GM18951 (cell line): ENCODE measurements around the gene CAMK1D.
A peak's percentile ranks its signal among the peaks of the same experiment; 100 is the strongest.

ENCODE experiments used
- POLR2A ChIP-seq: IDR thresholded peaks from 4 replicates; pipeline ENCODE4 v1.6.1; 2011; ENCODE audit warnings: mild to moderate bottlenecking; ENCODE audit not compliant: insufficient read length, insufficient read depth; ENCODE audit errors: extremely low read depth
- in situ Hi-C: fragments of 300-500 bp; cut with MboI; formaldehyde crosslinking; loops from one replicate; pipeline ENCODE4 v1.12.0; 2022; ENCODE audit warnings: low sequenced_read_pairs, mixed read lengths, inconsistent platforms; ENCODE audit not compliant: unreplicated experiment

The CAMK1D gene

DNA sequence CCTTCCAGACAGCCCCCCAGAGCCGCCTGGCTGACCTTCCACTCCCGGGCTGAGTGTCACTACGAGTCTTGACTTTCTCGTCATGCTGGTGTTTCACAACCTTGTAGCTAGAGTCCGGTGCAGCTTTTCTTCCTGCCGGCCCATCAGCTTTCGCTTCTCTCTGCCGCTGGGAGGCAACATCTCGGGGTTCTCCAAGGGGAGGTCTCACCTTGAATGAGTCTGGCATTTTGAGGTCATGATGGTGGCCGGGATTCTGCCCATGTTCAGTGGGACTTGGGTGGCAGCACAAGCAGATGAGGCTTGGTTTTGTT lies 285.2 kb downstream of the CAMK1D start:
- in situ Hi-C loops = no loop called here
- no peak for TF ChIP-seq POLR2A

DNA sequence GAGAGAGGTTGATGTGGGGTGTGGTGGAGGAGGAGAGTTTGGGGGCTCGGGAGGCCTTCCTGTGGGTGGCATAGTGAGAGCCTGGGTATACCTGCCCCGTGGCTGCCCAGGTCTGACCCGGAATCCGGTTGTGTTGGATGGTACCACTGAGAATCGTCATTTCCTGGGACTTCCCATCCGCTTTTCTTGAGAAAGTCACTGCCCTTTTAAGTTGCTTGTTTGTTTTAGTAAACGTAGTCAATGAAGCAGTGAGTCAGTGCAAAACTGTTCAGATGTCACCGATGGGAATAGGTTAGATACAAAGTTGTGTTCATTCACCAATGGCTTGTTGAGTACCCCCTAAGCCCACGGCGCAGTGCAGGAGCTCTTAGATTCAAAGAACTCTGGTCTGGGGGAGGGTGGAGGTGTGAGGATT lies 285.8 kb downstream of the CAMK1D start:
- peak; percentile 22 for TF ChIP-seq POLR2A
- in situ Hi-C loops = no loop called here

DNA sequence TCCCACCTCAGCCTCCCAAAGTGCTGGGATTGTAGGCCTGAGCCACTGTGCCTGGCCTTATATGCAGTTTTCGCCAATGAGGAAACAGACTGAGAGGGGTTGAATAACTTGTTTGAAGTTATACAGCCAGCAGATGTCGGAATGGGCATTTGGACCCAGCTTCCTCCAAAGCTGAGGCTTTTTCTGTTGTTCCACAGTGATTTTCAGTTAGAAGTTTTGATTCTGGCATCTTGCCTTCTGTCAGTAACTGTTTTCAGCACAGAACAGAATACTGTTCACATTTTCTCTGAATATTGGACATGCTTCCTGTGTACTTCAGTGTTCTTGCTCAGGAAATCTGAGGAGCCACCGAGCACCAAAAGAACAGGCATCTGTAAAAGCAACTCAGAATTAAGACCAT lies 287.2 kb downstream of the CAMK1D start:
- no peak for TF ChIP-seq POLR2A
- in situ Hi-C loops = no loop called here

DNA sequence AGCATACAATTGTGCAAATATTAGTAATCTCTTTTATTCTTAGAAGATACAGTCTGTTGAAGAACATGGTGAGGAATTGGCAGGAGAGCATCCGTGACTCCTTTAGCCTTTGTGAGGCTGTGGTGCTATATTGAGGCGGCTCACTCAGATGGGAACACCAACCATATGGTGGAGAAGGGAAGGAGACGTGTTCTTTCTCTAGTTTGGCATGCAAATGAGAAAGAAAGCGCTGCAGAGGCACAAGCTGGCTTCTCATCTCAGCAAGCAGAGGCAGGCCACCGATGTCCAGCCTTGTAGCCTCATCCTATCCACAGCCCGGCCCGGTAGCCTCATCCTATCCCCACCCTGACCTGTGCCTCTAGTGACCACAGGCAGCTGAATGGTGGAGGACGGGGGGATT lies 288.3 kb downstream of the CAMK1D start:
- in situ Hi-C loops = no loop called here
- no peak for TF ChIP-seq POLR2A

DNA sequence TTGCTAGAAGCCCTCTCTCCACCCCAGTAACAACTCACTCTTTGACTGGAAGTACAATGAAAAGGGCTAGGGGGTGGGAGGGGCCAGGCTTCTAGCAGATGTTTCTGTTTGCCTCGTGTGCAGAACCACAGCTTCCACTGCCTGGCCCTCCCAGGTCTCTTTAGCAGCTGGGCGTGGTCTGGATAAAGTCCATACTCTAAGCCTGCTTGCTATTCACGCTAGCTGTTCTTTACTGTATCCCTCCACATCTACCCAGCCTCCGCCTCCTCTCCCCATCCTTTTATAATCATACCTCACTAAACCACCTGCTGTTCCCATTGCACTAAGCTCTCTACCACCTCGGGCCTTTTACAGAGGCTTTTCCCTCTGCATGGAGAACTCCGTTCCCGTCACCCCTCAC lies 288.8 kb downstream of the CAMK1D start:
- in situ Hi-C loops = no loop called here
- no peak for TF ChIP-seq POLR2A

DNA sequence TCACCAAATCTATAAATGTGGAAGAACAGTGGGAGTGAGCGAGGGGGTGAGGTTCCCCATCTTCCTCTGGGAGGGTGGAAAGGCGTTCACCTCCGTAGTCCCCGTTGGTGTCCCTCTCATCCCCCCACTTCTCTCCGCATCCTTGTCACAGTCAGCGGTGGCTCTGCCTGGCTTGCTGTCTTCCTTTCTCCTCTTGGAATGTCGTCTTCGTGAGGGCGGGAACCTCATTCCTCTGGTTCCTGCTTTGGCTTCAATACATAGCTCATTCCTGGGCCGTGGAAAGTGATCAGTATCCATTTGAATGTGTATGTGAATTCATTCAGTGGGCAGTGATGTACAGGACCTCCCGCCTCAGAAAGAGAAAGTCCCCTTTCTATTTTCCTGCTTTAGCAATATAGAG lies 289.4 kb downstream of the CAMK1D start:
- no peak for TF ChIP-seq POLR2A
- in situ Hi-C loops = no loop called here

DNA sequence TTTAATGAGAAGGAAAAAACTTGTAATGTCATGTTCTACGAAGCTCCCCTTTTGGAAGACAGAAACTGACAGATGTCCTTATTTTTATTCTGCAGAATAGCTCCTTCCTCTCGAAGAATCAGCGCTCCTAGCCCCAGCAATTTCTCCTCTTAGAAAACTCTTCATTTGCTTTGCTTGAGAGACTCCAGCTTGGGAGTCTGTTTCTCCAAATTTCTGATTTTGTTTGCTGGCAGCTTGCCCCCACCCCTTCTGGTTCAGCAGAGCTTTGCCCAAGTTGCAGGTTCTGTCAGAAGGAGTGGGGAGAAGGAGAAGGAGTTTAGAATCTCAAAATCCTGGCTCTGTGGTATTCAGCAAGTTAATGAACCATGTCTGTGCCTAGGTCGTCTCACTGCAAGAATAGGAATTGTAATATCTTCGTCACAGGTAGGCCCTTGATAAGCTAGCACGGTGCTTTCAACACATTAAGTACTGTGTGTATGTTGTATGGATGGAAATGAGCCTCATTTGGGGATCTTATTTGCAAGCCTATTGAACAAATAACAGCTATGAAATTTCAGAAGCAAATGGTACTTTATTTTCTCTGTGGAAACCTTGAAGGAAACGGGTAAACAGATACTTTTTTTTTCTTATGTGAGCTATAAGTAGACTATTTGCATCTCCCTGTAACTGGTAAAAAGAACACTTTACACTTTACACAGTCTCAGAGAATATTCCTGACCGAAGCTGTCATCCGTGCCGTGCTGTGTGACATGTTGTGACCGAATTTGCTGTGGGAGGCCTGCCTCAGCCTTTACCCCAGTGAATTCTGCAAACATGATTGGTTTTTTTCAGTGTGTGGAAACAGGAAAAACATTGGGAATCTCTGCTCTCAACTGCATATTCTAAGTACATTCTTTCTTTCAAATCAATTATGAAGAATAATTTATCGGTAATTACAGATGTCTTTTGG lies 290.9 kb downstream of the CAMK1D start:
- no peak for TF ChIP-seq POLR2A
- in situ Hi-C loops = no loop called here

DNA sequence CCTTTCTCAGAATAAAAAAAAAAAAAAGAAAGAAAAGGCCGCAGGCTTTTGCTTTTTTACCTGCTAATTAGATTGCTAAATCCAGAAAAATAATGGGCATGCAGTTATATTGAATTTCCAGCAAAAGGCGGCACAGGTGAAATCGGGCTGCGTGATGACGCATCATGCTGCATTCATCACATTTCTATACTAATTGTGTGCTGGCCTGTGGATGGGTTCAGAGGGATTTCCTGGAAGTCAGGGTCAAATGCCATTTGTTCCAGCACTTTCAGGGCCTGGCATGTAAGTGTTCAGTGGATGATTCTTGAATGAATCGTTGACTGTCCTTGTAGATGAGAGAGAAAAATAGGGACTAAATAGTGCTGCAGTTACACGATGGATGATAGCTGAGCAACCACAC lies 292.7 kb downstream of the CAMK1D start:
- in situ Hi-C loops = no loop called here
- no peak for TF ChIP-seq POLR2A

DNA sequence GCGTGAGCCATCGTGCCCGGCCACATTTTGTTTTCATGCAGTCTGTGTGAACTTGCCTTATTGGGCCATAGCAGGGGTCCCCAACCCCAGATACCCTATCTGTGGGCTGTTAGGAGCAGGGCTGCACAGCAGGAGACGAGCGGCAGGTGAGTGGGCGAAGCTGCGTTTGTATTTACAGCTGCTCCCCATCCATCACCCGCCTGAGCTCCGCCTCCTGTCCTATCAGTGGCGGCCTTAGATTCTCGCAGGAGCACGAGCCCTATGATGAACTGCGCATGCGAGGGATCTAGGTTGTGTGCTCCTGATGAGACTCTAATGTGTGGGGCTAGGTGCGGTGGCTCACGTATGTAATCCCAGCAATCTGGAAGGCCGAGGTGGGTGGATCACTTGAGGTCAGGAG lies 293.9 kb downstream of the CAMK1D start:
- in situ Hi-C loops = no loop called here
- TF ChIP-seq POLR2A = no peak

DNA sequence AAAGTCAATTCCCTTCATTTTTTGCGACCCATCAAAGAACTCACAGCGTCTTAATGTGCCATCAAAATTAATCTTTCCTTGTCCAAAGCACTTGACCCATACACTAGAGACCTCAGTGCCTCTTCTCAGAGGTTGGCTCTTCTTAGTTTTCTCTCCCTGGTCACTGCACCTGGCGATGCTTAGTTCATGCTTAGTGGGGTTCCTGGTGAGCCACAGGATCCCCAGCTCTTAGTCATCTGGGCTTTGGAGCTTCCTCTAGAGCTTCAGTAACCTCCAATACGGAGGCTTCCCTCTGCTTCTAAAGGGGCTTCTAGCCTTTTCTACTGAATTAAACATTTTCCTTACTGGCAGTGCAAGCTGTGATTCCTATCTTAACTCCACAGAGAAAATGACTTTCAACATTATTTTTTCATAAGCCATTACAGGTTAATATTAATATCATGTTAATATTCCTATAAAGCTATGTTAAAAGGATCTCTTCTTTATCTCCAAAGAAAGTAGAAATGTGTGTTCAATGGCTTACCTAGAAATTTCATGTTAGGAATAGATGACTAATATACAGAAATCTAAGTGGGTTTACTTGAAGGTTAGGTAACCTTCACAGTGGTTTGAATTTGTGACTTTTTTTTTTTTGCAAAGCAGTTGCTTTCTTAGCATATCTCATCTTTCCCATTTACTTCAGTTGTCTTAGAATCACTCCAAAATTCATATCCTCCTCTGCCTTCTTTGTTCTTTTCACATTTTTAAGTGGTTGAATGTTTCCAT lies 295.2 kb downstream of the CAMK1D start:
- no peak for TF ChIP-seq POLR2A
- in situ Hi-C loops = no loop called here

DNA sequence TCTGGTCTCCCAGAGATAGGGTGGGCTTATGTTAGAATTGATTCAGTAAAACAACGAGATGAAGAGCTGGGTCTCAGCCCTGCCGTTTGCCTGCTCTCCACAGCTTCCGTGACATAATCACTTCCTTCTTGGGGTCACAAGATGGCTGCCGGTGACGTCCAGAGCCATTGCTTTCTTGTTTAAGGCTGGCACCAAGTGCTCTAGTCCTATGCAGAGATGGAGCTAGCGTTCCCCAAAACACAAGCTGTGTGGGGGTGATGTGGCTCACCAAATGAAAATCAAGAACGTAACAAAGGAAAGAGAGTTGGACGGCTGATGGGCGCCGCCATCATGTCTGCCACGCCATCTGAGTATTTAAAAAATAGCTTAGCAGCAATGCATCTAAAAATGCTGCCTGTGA lies 296.1 kb downstream of the CAMK1D start:
- in situ Hi-C loops = no loop called here
- TF ChIP-seq POLR2A = no peak

DNA sequence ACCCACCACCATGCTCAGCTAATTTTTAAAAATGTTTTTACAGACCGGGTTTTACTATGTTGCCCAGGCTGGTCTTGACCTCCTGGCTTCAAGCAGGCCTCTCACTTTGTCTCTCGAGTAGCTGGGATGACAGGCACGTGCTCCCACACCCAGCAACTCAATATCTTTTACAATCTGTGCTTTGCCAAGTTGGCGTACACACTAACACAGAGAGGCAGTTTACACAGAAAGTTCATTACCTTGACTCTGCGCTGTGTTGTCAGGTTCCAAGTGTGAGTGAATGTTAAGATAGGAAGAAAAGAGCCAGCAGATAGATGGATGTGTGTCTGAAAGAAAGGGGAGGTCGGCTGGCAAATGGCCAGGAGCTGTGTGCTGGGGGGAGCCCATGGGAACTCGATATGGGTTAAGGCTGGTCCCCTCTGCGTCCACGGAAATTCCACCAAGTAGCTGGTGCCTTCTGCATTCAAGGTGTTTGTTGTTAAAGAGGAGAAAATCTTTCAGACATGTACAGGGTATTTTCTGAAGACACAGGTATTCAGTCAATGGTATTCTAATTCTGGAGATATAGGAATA lies 299.8 kb downstream of the CAMK1D start:
- in situ Hi-C loops = no loop called here
- TF ChIP-seq POLR2A = no peak

DNA sequence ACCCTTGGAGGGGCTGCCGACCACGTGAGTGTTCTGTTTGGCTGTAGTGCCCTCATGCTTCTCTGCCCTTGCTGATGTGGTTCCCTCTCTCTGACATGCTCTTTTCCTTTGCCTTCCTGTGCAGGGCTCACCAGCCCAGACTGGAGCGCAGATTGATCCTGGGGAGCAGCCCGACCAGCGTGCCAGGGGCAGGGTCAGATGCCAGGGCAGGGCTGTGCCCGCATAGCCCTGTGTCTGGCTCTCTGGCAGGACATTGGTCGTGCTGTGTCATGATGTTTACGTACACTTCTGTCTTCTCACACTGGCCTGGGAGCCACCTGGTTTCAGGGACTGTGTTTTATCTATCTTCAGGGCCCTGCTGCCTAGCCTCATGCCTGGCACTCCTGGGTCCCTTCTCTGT lies 300.8 kb downstream of the CAMK1D start:
- in situ Hi-C loops = no loop called here
- no peak for TF ChIP-seq POLR2A

DNA sequence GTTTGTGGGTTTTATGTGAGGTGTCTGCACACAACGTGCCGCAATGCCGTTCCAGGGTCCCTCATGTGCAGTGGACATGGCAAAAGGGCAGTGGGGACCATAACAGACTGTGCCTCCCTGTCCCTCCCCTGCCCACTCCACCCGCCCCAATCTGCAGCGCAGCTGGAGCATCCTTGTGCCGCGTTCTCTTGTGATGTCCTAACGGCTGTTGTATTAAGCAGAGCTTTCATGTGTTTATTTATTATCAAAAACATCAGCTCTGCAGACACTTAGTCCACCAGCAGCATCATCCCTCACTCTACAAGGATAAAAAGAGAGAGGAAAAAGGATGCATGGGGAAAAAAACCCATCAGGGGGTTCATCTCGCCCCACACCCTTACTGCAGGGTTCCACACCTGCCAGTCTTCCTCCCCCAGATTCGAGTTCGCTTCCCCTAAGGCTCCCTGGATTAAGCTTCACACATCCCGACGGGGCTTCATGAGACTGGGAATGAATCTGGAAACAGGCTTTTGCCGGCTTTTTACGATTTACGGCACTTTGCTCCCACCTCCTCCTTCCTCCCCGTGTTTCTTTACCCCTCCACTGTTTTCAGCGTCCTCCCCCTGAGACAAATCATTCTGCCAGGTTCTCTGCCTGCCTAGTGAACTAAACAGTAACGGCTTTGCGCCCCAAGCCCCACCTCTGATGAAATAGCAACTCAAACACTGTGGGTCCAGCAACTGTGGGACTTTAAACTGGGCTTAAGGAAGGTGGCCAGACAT lies 301.4 kb downstream of the CAMK1D start:
- in situ Hi-C loops = no loop called here
- no peak for TF ChIP-seq POLR2A
